Activated T-cell treated with anti-CD3 and anti-CD28 coated beads, Interleukin-2, amount 50 U/mL, for 4 hours (primary cell): Measurements from ENCODE around the gene MMP25. TPM values are rescaled to one million over a fixed set of nuclear protein-coding genes. Genes with fewer than 3 reads are reported as not detected.
A peak's percentile ranks its signal among the peaks of the same experiment; 100 is the strongest.

ENCODE experiments used
- ATAC-seq, 2 donors: fragments of 200-7000 bp; cut with Tn5 transposase; one replicate each; pipeline ENCODE4 v1.10.0; 2021
- DNase-seq: peaks from one replicate; pipeline ENCODE4 v3.0.0-alpha.2; 2020
- H3K27me3 Mint-ChIP-seq: one replicate; pipeline ENCODE4 v1.8.0; 2021; ENCODE audit warnings: low read depth, mixed read lengths
- H3K36me3 Mint-ChIP-seq: one replicate; pipeline ENCODE4 v1.8.0; 2022; ENCODE audit warnings: mixed read lengths; ENCODE audit not compliant: insufficient read depth
- H3K4me1 Mint-ChIP-seq: one replicate; pipeline ENCODE4 v1.8.0; 2021; ENCODE audit warnings: low read depth, mixed read lengths
- H3K4me3 Mint-ChIP-seq: one replicate; pipeline ENCODE4 v1.8.0; 2021; ENCODE audit warnings: mild to moderate bottlenecking, moderate library complexity, mixed read lengths
- H3K9me3 Mint-ChIP-seq: one replicate; pipeline ENCODE4 v1.8.0; 2021; ENCODE audit warnings: mixed read lengths
- total RNA-seq, 3 donors: library from RNA; stranded (reverse); gene quantifications; one replicate each; pipeline ENCODE4 v1.2.1, GENCODE V29; 2021

Gene MMP25
- total RNA-seq, 3 donors from 2014 or later: 0.46 to 0.84 (median 0.66) TPM

DNA sequence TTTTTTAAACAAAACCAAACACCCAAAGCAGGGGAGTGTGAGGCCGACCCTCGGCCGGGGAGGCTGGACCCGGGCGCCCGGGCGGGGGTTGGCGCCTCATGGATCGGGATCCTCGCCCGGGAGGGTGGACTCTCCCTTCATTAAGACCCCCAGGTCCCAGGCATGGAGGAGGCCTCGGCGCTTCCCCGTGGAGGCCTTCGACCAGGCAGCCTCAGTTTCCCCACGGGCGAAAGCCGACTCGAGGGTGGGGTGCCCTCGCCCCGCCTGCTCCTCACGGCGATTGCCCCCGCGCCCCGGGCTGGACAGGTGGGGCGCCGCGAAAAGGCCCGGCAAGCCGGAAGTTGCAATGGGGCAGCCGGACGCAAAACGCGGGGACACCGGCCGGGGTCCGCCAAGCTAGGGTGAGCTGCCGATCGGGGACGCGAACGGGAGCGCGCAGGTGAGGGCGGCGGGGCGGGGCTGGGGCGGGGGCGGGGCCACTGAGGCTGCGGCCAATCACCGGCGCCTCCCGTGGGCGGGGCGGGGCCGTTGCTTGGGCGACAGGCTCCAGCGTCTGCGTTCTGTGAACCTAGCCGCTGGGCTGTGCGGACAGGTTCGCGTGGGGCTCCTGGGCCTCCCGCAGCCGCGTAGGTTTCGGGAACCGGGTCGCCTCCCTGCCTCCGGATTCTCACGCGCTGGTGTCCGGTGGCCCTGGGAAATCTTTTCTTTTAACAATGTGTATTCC is 60.0 kb downstream of the MMP25 start:
- Mint-ChIP-seq H3K4me1 (peaks cover 24% of the 10 kb centered on the region), H3K4me3 (peak overlapping the region; percentile 83), H3K27me3 (no peaks in the 10 kb centered on the region), H3K9me3 (no peaks in the 10 kb centered on the region), H3K36me3 (no peaks in the 10 kb centered on the region)
- peak; percentile 94 for ATAC-seq
- DNase-seq: peak; percentile 87

Other genes with a start within 250 kb of the MMP25 start
- gene PRSS41, start 248.1 kb upstream of the MMP25 start, total RNA-seq: not detected
- gene PRSS21, start 229.3 kb upstream of the MMP25 start, total RNA-seq: 10 to 100 TPM in 2 of 3 donors, 1 to 10 TPM in 1; 8.9 to 16.1 (median 13.2) TPM
- gene ZG16B, start 216.3 kb upstream of the MMP25 start, total RNA-seq: under 1 TPM in 1 of 3 donors, not detected in 2; 0.33 TPM
- under 1 TPM in 1 of 3 donors, not detected in 2; 0.37 TPM for gene PRSS22, start 188.4 kb upstream of the MMP25 start, total RNA-seq
- gene FLYWCH2, start 163.3 kb upstream of the MMP25 start, total RNA-seq: 10 to 100 TPM; 25.7 to 28.7 (median 28.5) TPM
- gene FLYWCH1, start 134.6 kb upstream of the MMP25 start, total RNA-seq: 10 to 100 TPM; 39.8 to 47.9 (median 46.8) TPM
- gene KREMEN2, start 82.3 kb upstream of the MMP25 start, total RNA-seq: under 1 TPM in 2 of 3 donors, not detected in 1; 0.11 TPM
- 10 to 100 TPM; 17.4 to 24.9 (median 22.6) TPM for gene PAQR4, start 77.2 kb upstream of the MMP25 start, total RNA-seq
- gene PKMYT1, start 66.1 kb upstream of the MMP25 start, total RNA-seq: 10 to 100 TPM; 53.1 to 79.1 (median 66.0) TPM
- not detected for gene CLDN9, start 33.6 kb upstream of the MMP25 start, total RNA-seq
- under 1 TPM; 0.18 to 0.30 (median 0.22) TPM for gene CLDN6, start 28.4 kb upstream of the MMP25 start, total RNA-seq
- 1 to 10 TPM; 4.2 to 6.9 (median 5.1) TPM for gene TNFRSF12A, start 26.2 kb upstream of the MMP25 start, total RNA-seq
- 10 to 100 TPM; 32.7 to 36.9 (median 33.9) TPM for gene HCFC1R1, start 22.6 kb upstream of the MMP25 start, total RNA-seq
- gene THOC6, start 22.5 kb upstream of the MMP25 start, total RNA-seq: 10 to 100 TPM; 70.4 to 86.3 (median 71.7) TPM
- under 1 TPM in 1 of 3 donors, not detected in 2; 0.05 TPM for gene BICDL2, start 9.6 kb upstream of the MMP25 start, total RNA-seq
- gene IL32, start 19.1 kb downstream of the MMP25 start, total RNA-seq: 100 to 1,000 TPM; 585 to 715 (median 696) TPM
- under 1 TPM in 2 of 3 donors, not detected in 1; 0.11 TPM for gene ZSCAN10, start 52.7 kb downstream of the MMP25 start, total RNA-seq
- gene ZNF205, start 66.0 kb downstream of the MMP25 start, total RNA-seq: under 1 TPM in 2 of 3 donors, not detected in 1; 0.18 to 0.57 TPM
- gene ZNF213, start 88.5 kb downstream of the MMP25 start, total RNA-seq: 10 to 100 TPM in 1 of 3 donors, 1 to 10 TPM in 2; 9.8 to 12.0 (median 9.9) TPM
- gene OR1F1, start 141.6 kb downstream of the MMP25 start, total RNA-seq: not detected
- 1 to 10 TPM; 9.0 to 9.7 (median 9.6) TPM for gene ZNF200, start 188.6 kb downstream of the MMP25 start, total RNA-seq
- gene MEFV, start 210.1 kb downstream of the MMP25 start, total RNA-seq: under 1 TPM in 1 of 3 donors, not detected in 2; 0.14 TPM
- gene ZNF263, start 236.9 kb downstream of the MMP25 start, total RNA-seq: 10 to 100 TPM; 39.7 to 44.5 (median 41.5) TPM